HG03575 (cell line): ENCODE results near the gene SPTBN4.
"Not testable (repeated sequence)": the region's sequence is repeated elsewhere in the genome, so short reads cannot be mapped to it uniquely, and the experiment has no call there.

Experiments used
- ATAC-seq: cut with Tn5 transposase; IDR thresholded peaks from one replicate; pipeline ENCODE4 v1.9.1; 2021; ENCODE audit not compliant: unreplicated experiment, insufficient number of reproducible peaks, low FRiP score; ENCODE audit errors: extremely low read depth

The SPTBN4 gene

GRCh38 chr19:40621283-40621682 is 154.5 kb downstream of the SPTBN4 start:
- no peak for ATAC-seq

GRCh38 chr19:40621966-40622772 is 155.4 kb downstream of the SPTBN4 start:
- no peak for ATAC-seq

GRCh38 chr19:40622773-40623075 is 155.9 kb downstream of the SPTBN4 start:
- no peak for ATAC-seq

- ATAC-seq = no peak
These were observed 156.8 kb downstream of the SPTBN4 start for GRCh38 chr19:40623403-40624251.

- ATAC-seq = not testable (repeated sequence)
These were observed 157.8 kb downstream of the SPTBN4 start for GRCh38 chr19:40624369-40625153.

- no peak for ATAC-seq
These were observed 158.8 kb downstream of the SPTBN4 start for GRCh38 chr19:40625406-40626120.
